K562 (cell line): ENCODE results near the gene BRICD5. TPM values are rescaled to one million over a fixed set of nuclear protein-coding genes. Genes with fewer than 3 reads are reported as not detected.

ENCODE experiments used
- CREB3 ChIP-seq: fragments of 450-650 bp; conservative IDR thresholded peaks from 2 replicates; pipeline ENCODE4 v1.6.1; 2016; ENCODE audit warnings: missing genetic modification characterization, low read depth, mild to moderate bottlenecking, missing compliant biosample characterization, moderate library complexity
- REST ChIP-seq, 2 experiments: fragments of 450-650 bp; formaldehyde crosslinking in 1 of 2; IDR thresholded peaks; 2 replicates each; pipeline versions ENCODE4 v1.4.0 to v1.6.1; 2014 to 2020; ENCODE audit warnings: mild to moderate bottlenecking in 2 of 2, borderline replicate concordance in 1 of 2, low read depth in 1 of 2
- RHOXF2B ChIP-seq: fragments of 250-450 bp; sonication (Bioruptor Pico); conservative IDR thresholded peaks from 2 replicates; pipeline ENCODE4 v1.5.1; 2021
- ZBED1 ChIP-seq: IDR thresholded peaks from 2 replicates; pipeline ENCODE4 v1.6.1; 2014
- ZNF175 ChIP-seq: fragments of 200-800 bp; sonication (Bioruptor generic); IDR thresholded peaks from 2 replicates; pipeline ENCODE4 v1.6.1; 2016; ENCODE audit warnings: low read depth, mild to moderate bottlenecking, missing genetic modification characterization, missing compliant biosample characterization
- ZNF3 ChIP-seq: fragments of 250-450 bp; sonication (Bioruptor Pico); IDR thresholded peaks from 2 replicates; pipeline ENCODE4 v1.5.0; 2021; ENCODE audit warnings: mild to moderate bottlenecking, moderate library complexity
- ZNF407 ChIP-seq: fragments of 450-650 bp; IDR thresholded peaks from 2 replicates; pipeline ENCODE4 v1.6.1; 2016; ENCODE audit warnings: low read depth
- polyA plus RNA-seq, 8 experiments: library from polyadenylated mRNA; depleted of rRNA in 4 of 8; stranded (reverse) in 5 of 8; unstranded in 3 of 8; fragments of >200 nt; fragmentation: Nextera tagmentation in 2 of 8; fragmentation: Illumina TruSeq in 1 of 8; extraction: Ambion mirVana in 2 of 8; extraction: Trizol in 1 of 8; gene quantifications; 2 replicates each; pipeline versions ENCODE4 v1.2.1 to v1.2.3, GENCODE V29; 2011 to 2014; ENCODE audit warnings: inconsistent platforms in 1 of 8, missing spikeins in 1 of 8
- total RNA-seq, 7 experiments: library from RNA; depleted of rRNA in 6 of 7; stranded (reverse); fragments of >200 nt in 6 of 7; fragmentation: Illumina TruSeq in 2 of 7; extraction: Trizol in 2 of 7; gene quantifications; 2 replicates each; pipeline versions ENCODE4 v1.2.1 to v1.2.3, GENCODE V29; 2011 to 2021; ENCODE audit warnings: low replicate concordance in 1 of 7
- TF ChIP-seq, protein P1 (sequence below): sonication (generic); formaldehyde crosslinking; IDR thresholded peaks from 2 replicates; pipeline ENCODE4 v1.8.0; 2022; ENCODE audit warnings: mild to moderate bottlenecking, missing genetic modification reagents

The BRICD5 gene
- total and polyA plus RNA-seq, 9 of the 15 experiments (the other 6 are each of a cell fraction or from before 2014, with no cell fraction given): 0.24 to 15.1 (median 2.4) TPM; not detected in 1

DNA sequence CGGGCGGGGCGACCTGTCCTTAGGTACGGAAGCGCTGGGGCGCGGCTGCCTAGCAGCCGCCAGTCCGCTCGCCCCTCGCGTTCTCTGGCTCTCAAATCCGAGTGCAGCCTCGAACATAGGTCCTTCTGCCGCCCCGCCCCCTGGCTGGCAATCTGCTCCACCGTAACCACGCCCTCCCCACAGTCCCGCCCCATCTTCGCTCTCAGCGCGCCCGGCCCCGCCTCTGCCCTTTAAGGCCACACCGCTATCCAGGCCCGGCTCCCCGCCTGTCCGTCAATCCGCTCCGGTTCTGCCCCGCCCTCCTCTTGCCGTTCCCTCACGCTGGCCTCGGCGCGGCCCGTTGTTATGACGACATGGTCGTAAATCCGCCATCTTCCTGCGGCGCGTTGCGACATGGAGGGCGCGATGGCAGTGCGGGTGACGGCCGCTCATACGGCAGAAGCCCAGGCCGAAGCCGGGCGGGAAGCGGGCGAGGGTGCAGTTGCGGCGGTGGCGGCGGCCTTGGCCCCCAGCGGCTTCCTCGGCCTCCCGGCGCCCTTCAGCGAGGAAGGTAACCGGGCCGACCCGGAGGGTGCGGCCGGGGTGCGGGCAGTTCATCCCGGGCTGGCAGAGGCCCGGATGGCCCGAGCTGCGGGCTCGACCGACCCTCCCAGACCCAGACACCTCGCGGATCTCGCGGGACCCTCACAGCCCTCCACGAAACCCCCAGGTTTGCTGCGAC, 12.7 kb upstream of the BRICD5 start, which contains the start of gene E4F1 (continued):
- TF ChIP-seq REST (IDR thresholded peaks at IDR 0.05; ENCODE audit: borderline replicate concordance) (no peak), REST (CRISPR knock-in tag; IDR thresholded peaks at IDR 0.05; ENCODE audit: low read depth) (no peak), CREB3 (tag) (no peak), ZNF175 (CRISPR knock-in tag) (0 out of 2 replicates have a peak, but pooled peaks have one; percentile 27), ZNF407 (peak; percentile 60; the same call in 1 of the 2 replicates), ZBED1 (no peak), RHOXF2B (CRISPR knock-in tag) (no peak), ZNF3 (CRISPR knock-in tag) (no peak)
- TF ChIP-seq, protein P1, sequence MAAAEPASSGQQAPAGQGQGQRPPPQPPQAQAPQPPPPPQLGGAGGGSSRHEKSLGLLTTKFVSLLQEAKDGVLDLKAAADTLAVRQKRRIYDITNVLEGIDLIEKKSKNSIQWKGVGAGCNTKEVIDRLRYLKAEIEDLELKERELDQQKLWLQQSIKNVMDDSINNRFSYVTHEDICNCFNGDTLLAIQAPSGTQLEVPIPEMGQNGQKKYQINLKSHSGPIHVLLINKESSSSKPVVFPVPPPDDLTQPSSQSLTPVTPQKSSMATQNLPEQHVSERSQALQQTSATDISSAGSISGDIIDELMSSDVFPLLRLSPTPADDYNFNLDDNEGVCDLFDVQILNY (CRISPR knock-in tag): no peak
